ENCODE data around the gene FOXP2.

GRCh38 chr7:114740941-114741340 lies 326.3 kb downstream of the FOXP2 start:
- no peak for TF ChIP-seq CTCF (IDR thresholded peaks at IDR 0.05; ENCODE audit: low read length)
- no peak for TF ChIP-seq EZH2 (IDR thresholded peaks at IDR 0.05; ENCODE audit: borderline replicate concordance, low read length)
